Lower lobe of right lung (tissue), 2 donors: ENCODE data around the gene ADAMTS13. TPM values are rescaled to one million over a fixed set of nuclear protein-coding genes. Genes with fewer than 3 reads are reported as not detected.

Experiments used
- ATAC-seq, 2 donors: fragments of 200-7000 bp; cut with Tn5 transposase; one replicate each; pipeline ENCODE4 v1.9.1; 2020 to 2022; ENCODE audit warnings: mild to moderate bottlenecking in 2 of 2, moderate library complexity in 2 of 2
- DNase-seq: peaks from one replicate; pipeline ENCODE4 v3.0.0-alpha.2; 2020
- H3K27ac ChIP-seq: fragments of 200-600 bp; one replicate; pipeline ENCODE4 v1.8.0; 2022
- H3K27me3 ChIP-seq: fragments of 200-600 bp; one replicate; pipeline ENCODE4 v1.8.0; 2022; ENCODE audit warnings: low read depth
- H3K36me3 ChIP-seq: fragments of 200-600 bp; one replicate; pipeline ENCODE4 v1.8.0; 2022; ENCODE audit warnings: mild to moderate bottlenecking
- H3K4me1 ChIP-seq: fragments of 200-600 bp; one replicate; pipeline ENCODE4 v1.8.0; 2022
- H3K4me3 ChIP-seq: fragments of 200-600 bp; one replicate; pipeline ENCODE4 v1.8.0; 2022; ENCODE audit warnings: mild to moderate bottlenecking
- H3K9me3 ChIP-seq: fragments of 200-600 bp; one replicate; pipeline ENCODE4 v1.8.0; 2022
- intact Hi-C: fragments of 100-400 bp; cut with DNase I; formaldehyde crosslinking; loops from one replicate; pipeline ENCODE4 v1.11.0; 2022
- total RNA-seq: library from RNA; stranded (reverse); fragmentation: NEBNext Ultra II Directional; extraction: Animal tissue kit (Norgen Biotek cat#: 25700); gene quantifications from one replicate; pipeline ENCODE4 v1.2.1, GENCODE V29; 2021
- TF ChIP-seq, protein P1 (sequence below): fragments of 200-600 bp; IDR thresholded peaks from one replicate; pipeline ENCODE4 v1.8.0; 2022; ENCODE audit warnings: antibody characterized with exemption, mild to moderate bottlenecking
- donor health status: DM: no; HTN: yes; CAD: no; lungs with severe emphysema.

The ADAMTS13 gene
- total RNA-seq, 1 donor from 2014 or later = 1.9 TPM

DNA sequence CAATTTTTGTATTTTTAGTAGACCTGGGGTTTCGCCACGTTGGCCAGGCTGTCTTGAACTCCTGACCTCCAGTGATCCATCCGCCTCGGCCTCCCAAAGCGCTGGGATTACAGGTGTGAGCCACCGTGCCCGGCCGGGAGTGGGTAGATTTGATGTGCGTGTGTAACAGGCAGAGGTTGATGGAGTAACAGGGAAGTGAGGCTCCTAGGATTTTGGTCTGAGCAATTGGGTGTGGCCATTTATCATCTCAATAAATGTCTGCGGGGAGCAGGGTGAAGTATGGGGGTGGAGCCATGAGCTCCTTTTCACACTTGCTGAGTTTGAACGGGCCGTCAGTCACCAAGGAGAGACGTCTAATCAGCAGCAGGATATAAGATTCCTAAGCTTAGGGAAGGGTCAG lies 3.2 kb upstream of the ADAMTS13 start:
- TF ChIP-seq, protein P1, sequence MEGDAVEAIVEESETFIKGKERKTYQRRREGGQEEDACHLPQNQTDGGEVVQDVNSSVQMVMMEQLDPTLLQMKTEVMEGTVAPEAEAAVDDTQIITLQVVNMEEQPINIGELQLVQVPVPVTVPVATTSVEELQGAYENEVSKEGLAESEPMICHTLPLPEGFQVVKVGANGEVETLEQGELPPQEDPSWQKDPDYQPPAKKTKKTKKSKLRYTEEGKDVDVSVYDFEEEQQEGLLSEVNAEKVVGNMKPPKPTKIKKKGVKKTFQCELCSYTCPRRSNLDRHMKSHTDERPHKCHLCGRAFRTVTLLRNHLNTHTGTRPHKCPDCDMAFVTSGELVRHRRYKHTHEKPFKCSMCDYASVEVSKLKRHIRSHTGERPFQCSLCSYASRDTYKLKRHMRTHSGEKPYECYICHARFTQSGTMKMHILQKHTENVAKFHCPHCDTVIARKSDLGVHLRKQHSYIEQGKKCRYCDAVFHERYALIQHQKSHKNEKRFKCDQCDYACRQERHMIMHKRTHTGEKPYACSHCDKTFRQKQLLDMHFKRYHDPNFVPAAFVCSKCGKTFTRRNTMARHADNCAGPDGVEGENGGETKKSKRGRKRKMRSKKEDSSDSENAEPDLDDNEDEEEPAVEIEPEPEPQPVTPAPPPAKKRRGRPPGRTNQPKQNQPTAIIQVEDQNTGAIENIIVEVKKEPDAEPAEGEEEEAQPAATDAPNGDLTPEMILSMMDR = no peak
- Histone ChIP-seq H3K27ac (no peak overlapping the region), H3K4me3 (no peak overlapping the region), H3K27me3 (no peaks in the 10 kb centered on the region), H3K4me1 (peaks cover 25% of the 10 kb centered on the region), H3K9me3 (no peaks in the 10 kb centered on the region), H3K36me3 (peaks cover 20% of the 10 kb centered on the region)
- ATAC-seq = no peak
- intact Hi-C loops = no loop called here
- DNase-seq = no peak

DNA sequence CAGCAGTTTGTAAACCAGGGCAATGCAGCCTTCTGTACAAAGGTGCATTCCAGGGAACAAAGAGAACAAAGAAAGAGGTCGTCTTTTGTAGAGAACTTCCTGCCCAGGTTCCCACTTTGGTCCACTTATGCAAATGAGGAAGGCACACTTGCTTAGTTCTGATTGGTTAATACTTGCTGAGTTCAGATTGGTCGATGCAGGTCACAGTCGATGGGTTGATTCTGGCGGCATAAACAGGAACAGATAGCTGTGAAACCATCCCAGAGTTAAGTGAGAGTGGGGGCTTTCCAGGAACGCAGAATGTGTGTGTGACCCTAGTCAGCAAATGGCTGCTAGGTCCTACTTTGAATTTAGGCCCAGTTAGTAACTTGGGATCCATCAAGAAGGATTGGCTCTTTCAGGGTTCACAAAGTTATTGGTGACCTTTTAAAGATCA lies 1.8 kb upstream of the ADAMTS13 start:
- DNase-seq (no peak), ATAC-seq (no peak)
- Histone ChIP-seq H3K27ac (no peak overlapping the region), H3K4me1 (peaks cover 24% of the 10 kb centered on the region), H3K36me3 (peaks cover 8% of the 10 kb centered on the region), H3K9me3 (no peaks in the 10 kb centered on the region), H3K4me3 (no peak overlapping the region), H3K27me3 (peaks cover 3% of the 10 kb centered on the region)
- intact Hi-C loops = no loop called here
- TF ChIP-seq, protein P1 = no peak

DNA sequence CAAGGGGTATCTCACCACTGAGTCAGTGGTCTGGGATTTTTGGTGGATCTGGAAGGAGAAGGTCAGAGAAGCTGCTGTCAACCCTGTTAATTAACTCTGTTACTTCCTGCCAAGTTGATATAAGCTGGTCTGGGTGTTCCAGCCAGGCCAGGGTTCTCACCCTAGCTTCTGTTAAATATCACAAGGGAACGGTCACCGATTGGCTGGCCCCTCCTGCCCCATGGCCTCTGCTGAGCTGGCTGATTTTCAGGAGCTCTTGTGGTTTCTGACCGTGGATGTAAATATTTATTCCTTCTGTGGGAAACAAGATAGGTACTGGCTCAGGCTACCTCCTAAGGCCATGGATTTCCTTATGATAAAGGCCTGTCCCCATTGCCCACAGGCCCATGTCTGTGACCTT lies 1.0 kb downstream of the ADAMTS13 start:
- DNase-seq = no peak
- H3K4me1 ChIP-seq = peaks cover 5% of the 10 kb centered on the region
- no peaks in the 10 kb centered on the region for H3K9me3 ChIP-seq
- H3K27me3 ChIP-seq = peaks cover 17% of the 10 kb centered on the region
- no peak overlapping the region for H3K4me3 ChIP-seq
- H3K36me3 ChIP-seq = no peaks in the 10 kb centered on the region
- intact Hi-C loops = no loop called here
- ATAC-seq = no peak
- TF ChIP-seq, protein P1 = no peak
- no peak overlapping the region for H3K27ac ChIP-seq

DNA sequence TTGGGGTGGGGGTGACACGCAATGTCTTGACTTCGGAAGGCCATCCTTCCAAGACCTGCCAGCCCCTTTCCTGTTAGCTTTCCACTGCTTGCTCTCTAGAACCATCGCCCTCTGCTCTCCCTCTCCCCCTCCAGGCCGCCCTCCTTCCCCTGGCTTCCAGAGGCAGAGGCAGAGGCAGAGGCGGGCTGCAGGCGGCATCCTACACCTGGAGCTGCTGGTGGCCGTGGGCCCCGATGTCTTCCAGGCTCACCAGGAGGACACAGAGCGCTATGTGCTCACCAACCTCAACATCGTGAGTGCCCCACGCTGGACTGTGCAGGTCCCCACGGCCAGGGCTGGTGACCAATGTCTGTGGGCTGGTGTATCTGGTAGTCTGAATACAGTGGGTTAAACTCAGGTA lies 2.0 kb downstream of the ADAMTS13 start:
- Histone ChIP-seq H3K27ac (no peak overlapping the region), H3K36me3 (no peaks in the 10 kb centered on the region), H3K27me3 (peaks cover 22% of the 10 kb centered on the region), H3K4me3 (no peak overlapping the region), H3K4me1 (no peaks in the 10 kb centered on the region), H3K9me3 (no peaks in the 10 kb centered on the region)
- intact Hi-C loops = no loop called here
- DNase-seq (no peak), ATAC-seq (no peak)
- TF ChIP-seq, protein P1 = no peak

DNA sequence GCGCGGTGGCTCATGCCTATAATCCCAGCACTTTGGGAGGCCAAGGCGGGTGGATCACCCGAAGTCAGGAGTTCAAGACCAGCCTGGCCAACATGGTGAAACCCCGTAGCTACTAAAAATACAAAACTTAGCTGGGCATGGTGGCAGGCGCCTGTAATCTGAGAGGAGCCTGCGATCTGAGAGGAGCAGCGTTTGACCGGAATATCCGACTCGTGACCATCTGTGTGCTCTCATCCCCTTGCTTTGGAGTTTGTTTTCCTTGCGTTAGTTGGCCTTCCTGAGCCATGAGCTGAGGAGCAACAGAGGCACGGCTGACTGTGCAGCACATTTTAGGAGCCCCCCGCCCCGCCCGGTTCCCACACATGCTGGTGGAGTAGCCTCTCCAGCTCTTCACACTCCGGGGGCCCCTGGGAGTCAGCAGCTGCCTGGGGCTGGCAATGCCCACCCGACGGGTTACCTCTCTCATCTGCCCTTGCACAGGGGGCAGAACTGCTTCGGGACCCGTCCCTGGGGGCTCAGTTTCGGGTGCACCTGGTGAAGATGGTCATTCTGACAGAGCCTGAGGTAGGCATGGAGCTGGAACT lies 3.0 kb downstream of the ADAMTS13 start:
- TF ChIP-seq, protein P1 = no peak
- no peaks in the 10 kb centered on the region for H3K4me1 ChIP-seq
- DNase-seq (no peak), ATAC-seq (no peak)
- no peak overlapping the region for H3K4me3 ChIP-seq
- no peaks in the 10 kb centered on the region for H3K36me3 ChIP-seq
- H3K27ac ChIP-seq = no peak overlapping the region
- H3K27me3 ChIP-seq = peaks cover 22% of the 10 kb centered on the region
- H3K9me3 ChIP-seq = no peaks in the 10 kb centered on the region
- intact Hi-C loops = no loop called here
